ENCODE results near the gene TAS2R9. TPM values are rescaled to one million over a fixed set of nuclear protein-coding genes. Genes with fewer than 3 reads are reported as not detected.

The TAS2R9 gene
- total RNA-seq, 2 donors from 2014 or later: not detected

DNA sequence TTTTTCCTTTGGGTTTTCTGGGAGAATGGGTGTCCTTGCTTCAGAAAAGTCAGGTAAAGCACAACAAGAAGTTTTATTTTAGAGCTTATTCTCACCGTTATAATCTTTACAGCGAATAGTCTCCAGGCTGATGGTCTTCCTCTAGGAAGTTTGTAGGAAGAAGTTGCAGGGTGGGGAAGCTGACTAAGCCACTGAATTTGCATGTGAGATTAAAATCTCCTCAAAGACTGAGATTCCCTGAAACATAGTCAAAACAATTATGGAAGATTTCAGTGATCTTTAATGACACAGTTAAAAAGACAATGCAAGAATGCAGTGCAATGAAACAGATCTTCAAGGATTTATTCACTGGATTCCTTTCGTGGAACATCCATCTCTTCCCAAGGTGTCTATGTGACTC, 15.0 kb upstream of the TAS2R9 start:
- H3K9me3 ChIP-seq: no peaks in the 10 kb centered on the region
- no peak for DNase-seq (ENCODE audit: low spot score)
- intact Hi-C loops (cut with DNase I): no loop called here
- H3K27me3 ChIP-seq (replicated peaks; ENCODE audit: insufficient read depth): no peaks in the 10 kb centered on the region
- WGBS: 81% methylated on average over 3 of the region's 3 CpGs
- H3K36me3 ChIP-seq: no peaks in the 10 kb centered on the region
- TF ChIP-seq POLR2A (IDR thresholded peaks at IDR 0.05): no peak
- TF ChIP-seq, protein P1, sequence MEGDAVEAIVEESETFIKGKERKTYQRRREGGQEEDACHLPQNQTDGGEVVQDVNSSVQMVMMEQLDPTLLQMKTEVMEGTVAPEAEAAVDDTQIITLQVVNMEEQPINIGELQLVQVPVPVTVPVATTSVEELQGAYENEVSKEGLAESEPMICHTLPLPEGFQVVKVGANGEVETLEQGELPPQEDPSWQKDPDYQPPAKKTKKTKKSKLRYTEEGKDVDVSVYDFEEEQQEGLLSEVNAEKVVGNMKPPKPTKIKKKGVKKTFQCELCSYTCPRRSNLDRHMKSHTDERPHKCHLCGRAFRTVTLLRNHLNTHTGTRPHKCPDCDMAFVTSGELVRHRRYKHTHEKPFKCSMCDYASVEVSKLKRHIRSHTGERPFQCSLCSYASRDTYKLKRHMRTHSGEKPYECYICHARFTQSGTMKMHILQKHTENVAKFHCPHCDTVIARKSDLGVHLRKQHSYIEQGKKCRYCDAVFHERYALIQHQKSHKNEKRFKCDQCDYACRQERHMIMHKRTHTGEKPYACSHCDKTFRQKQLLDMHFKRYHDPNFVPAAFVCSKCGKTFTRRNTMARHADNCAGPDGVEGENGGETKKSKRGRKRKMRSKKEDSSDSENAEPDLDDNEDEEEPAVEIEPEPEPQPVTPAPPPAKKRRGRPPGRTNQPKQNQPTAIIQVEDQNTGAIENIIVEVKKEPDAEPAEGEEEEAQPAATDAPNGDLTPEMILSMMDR (IDR thresholded peaks at IDR 0.05): no peak
- TF ChIP-seq POLR2AphosphoS5 (IDR thresholded peaks at IDR 0.05): no peak
- no peak overlapping the region for H3K4me3 ChIP-seq
- H3K27ac ChIP-seq: no peak overlapping the region
- H3K4me1 ChIP-seq (replicated peaks): no peaks in the 10 kb centered on the region

DNA sequence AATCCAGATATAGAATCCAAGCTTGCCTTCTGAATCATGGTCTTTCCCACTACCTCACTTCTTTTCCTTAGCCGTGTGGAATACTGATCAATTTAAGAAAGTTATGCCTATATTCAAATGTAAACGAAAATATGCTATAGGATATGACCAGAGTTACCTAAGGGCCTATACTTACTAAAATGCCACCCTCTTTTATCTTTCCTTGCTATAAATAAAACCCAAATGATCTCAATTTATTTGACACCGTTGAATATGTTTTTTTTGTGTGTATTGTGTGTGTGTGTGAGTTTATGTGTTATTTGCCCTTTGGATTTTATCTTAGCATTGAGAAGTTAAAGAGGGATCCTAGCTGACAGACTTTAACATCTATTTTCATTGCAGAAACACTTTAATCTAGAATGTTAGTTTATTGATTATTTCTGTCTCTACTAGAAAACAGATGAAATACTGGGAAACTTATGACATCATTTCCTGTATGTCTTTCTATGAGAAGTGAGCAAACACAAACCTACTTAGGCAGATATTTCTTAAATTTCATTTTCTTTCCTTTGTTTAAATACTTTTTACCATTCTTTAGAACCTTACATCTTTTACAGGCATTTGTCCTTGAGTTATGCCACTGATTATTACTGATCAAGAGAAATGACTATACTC, 2.0 kb upstream of the TAS2R9 start:
- Histone ChIP-seq H3K27me3 (replicated peaks; ENCODE audit: insufficient read depth) (no peaks in the 10 kb centered on the region), H3K4me3 (no peak overlapping the region), H3K4me1 (replicated peaks) (no peaks in the 10 kb centered on the region), H3K27ac (no peak overlapping the region), H3K36me3 (no peaks in the 10 kb centered on the region), H3K9me3 (no peaks in the 10 kb centered on the region)
- no peak for DNase-seq (ENCODE audit: low spot score)
- intact Hi-C loops (cut with DNase I): no loop called here
- TF ChIP-seq POLR2AphosphoS5 (IDR thresholded peaks at IDR 0.05) (no peak), POLR2A (IDR thresholded peaks at IDR 0.05) (no peak)
- TF ChIP-seq, protein P1 (IDR thresholded peaks at IDR 0.05): no peak
- 78% methylated on average over 3 of the region's 3 CpGs for whole genome bisulfite sequencing

DNA sequence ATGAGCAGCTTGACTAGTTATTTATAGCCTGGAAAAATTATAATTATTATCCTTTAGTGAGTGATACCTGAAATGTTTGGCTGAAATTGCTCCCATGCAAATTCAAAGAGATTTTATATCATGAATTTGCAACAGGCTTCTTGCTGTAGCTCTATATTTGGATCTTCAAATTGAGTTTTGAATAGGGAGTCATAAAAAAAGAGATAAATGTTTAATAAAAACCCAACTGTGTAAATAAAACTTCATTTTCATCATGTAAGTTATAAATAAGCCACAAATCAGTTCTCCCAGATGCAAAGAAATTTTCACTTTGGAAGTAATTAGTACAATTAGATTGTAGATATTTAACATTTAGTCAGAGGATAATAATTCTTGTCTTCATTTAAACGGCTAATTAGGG, 2.8 kb downstream of the TAS2R9 start, which contains the start of gene TAS2R8:
TAS2R8 (minus strand) TSS at position 101 of the 400 bp plus-strand sequence. CDS start 306 bp downstream, outside the sequence.
- no peaks in the 10 kb centered on the region for H3K4me1 ChIP-seq (replicated peaks)
- H3K4me3 ChIP-seq: no peak within 1 kb of the TSS
- no peaks in the 10 kb centered on the region for H3K36me3 ChIP-seq
- intact Hi-C loops (cut with DNase I): no loop called here
- H3K27me3 ChIP-seq (replicated peaks; ENCODE audit: insufficient read depth): no peaks in the 10 kb centered on the region
- TF ChIP-seq POLR2A (IDR thresholded peaks at IDR 0.05) (no peak), POLR2AphosphoS5 (IDR thresholded peaks at IDR 0.05) (no peak)
- TF ChIP-seq, protein P1 (IDR thresholded peaks at IDR 0.05): no peak
- 86% methylated on average over 1 of the region's 1 CpG for WGBS
- no peak within 1 kb of the TSS for H3K27ac ChIP-seq
- no peak for DNase-seq (ENCODE audit: low spot score)
- no peaks in the 10 kb centered on the region for H3K9me3 ChIP-seq

DNA sequence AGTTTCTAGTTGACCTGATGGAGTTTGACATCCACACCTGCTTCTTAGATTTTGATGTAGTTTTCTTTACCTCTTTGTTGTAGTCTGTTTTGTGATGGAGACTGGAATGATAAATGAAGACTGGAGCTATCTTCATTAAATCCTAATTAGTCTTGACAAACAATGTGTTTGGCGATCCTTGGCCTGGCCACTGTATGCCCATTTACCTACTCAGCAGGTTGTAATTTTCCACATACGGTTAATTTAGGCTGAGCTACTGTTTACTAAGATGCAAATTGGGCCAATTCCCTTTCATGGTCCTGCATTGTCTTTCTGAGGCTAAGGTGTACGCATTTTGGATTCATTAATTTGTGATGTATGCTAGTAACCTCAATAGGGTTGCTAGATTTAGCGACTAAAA, 7.4 kb downstream of the TAS2R9 start, which contains the start of gene TAS2R7:
TAS2R7 (minus strand) TSS at position 41 of the 400 bp plus-strand sequence. CDS start 57 bp downstream, outside the sequence.
- Histone ChIP-seq H3K27ac (no peak within 1 kb of the TSS), H3K4me3 (no peak within 1 kb of the TSS), H3K36me3 (no peaks in the 10 kb centered on the region), H3K4me1 (replicated peaks) (no peaks in the 10 kb centered on the region), H3K9me3 (no peaks in the 10 kb centered on the region), H3K27me3 (replicated peaks; ENCODE audit: insufficient read depth) (no peaks in the 10 kb centered on the region)
- no peak for DNase-seq (ENCODE audit: low spot score)
- WGBS: 52% methylated on average over 4 of the region's 4 CpGs
- intact Hi-C loops (cut with DNase I): no loop called here
- TF ChIP-seq POLR2AphosphoS5 (IDR thresholded peaks at IDR 0.05) (no peak), POLR2A (IDR thresholded peaks at IDR 0.05) (no peak)
- TF ChIP-seq, protein P1 (IDR thresholded peaks at IDR 0.05): no peak

DNA sequence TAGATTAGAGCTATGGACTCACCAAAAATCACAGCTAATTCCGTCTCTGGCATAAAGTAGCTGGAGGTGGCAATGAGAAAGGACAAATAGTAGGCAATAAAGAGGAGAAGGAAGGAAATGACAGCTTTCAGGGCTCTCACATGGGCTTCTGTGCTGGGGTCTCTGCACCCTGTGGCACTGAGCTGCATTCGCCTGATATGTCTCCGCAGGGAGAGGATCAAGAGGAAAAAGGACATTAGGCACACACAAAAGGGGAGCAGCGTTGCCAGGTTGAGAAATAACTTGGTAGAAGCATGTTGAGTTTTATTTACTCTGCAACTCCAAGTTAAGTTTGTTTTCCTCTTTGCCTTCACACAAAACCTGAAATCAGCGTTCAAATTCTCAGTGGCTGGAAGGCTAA, 8.2 kb downstream of the TAS2R9 start:
- no peak for DNase-seq (ENCODE audit: low spot score)
- Histone ChIP-seq H3K9me3 (no peaks in the 10 kb centered on the region), H3K4me3 (no peak overlapping the region), H3K27me3 (replicated peaks; ENCODE audit: insufficient read depth) (no peaks in the 10 kb centered on the region), H3K27ac (no peak overlapping the region), H3K4me1 (replicated peaks) (no peaks in the 10 kb centered on the region), H3K36me3 (no peaks in the 10 kb centered on the region)
- WGBS: 31% methylated on average over 5 of the region's 5 CpGs
- TF ChIP-seq, protein P1 (IDR thresholded peaks at IDR 0.05): no peak
- no peak for TF ChIP-seq POLR2A (IDR thresholded peaks at IDR 0.05)
- no peak for TF ChIP-seq POLR2AphosphoS5 (IDR thresholded peaks at IDR 0.05)
- intact Hi-C loops (cut with DNase I): no loop called here
